A549 (cell line): ENCODE data around the gene DSG1. TPM values are rescaled to one million over a fixed set of nuclear protein-coding genes. Genes with fewer than 3 reads are reported as not detected.

Experiments
- ATAC-seq, 2 experiments: fragments of 200-7000 bp in 1 of 2; fragments of >200 bp in 1 of 2; cut with Nextera tagmentation in 1 of 2; cut with Tn5 transposase in 1 of 2; 3 replicates each; pipeline versions ENCODE4 v1.8.0 to v1.9.1; 2018 to 2020; ENCODE audit warnings: mild to moderate bottlenecking in 1 of 2, moderate library complexity in 1 of 2
- CTCF ChIA-PET: fragments of 300-600 bp; sonication (Branson Sonifier 250); formaldehyde crosslinking; extraction: SDS; loops from one replicate; lab custom pipeline; 2021; ENCODE audit warnings: antibody characterized with exemption, inconsistent platforms; lab: Yijun Ruan, JAX
- POLR2A ChIA-PET: fragments of 350-600 bp; formaldehyde crosslinking; extraction: SDS; loops from one replicate; lab custom pipeline; 2021; ENCODE audit warnings: antibody characterized with exemption, inconsistent platforms; lab: Yijun Ruan, JAX
- DNase-seq, 2 experiments: peaks; one replicate each; pipeline versions ENCODE4 v3.0.0 to v3.0.0-alpha.2; 2011 to 2016; ENCODE audit warnings: low read depth in 1 of 2, low spot score in 1 of 2
- FAIRE-seq: peaks from 2 replicates; lab custom pipeline; 2011; peaks lifted over from hg19 to GRCh38; lab: Jason Lieb, UNC
- H3K27ac ChIP-seq, 2 experiments: fragments of >200 bp; sonication (Bioruptor Twin); formaldehyde crosslinking; 3 replicates each; pipeline ENCODE4 v1.5.1; 2016 to 2017
- H3K4me1 ChIP-seq: fragments of >200 bp; sonication (Bioruptor Twin); formaldehyde crosslinking; 3 replicates; pipeline ENCODE4 v1.6.1; 2016
- H3K4me2 ChIP-seq: fragments of >200 bp; sonication (Bioruptor Twin); formaldehyde crosslinking; 3 replicates; pipeline ENCODE4 v1.6.1; 2016
- H3K4me3 ChIP-seq: fragments of >200 bp; sonication (Bioruptor Twin); formaldehyde crosslinking; 3 replicates; pipeline ENCODE4 v1.5.1; 2016
- H3K9me3 ChIP-seq: fragments of >200 bp; sonication (Bioruptor Twin); formaldehyde crosslinking; 3 replicates; pipeline ENCODE4 v1.6.1; 2016
- BHLHE40 ChIP-seq: IDR thresholded peaks from 2 replicates; pipeline ENCODE4 v1.6.1; 2012; ENCODE audit warnings: low read depth, low read length, inconsistent platforms
- CBX2 ChIP-seq: fragments of 200-600 bp; sonication (generic); IDR thresholded peaks from 2 replicates; pipeline ENCODE4 v1.6.1; 2016; ENCODE audit warnings: low read depth, mild to moderate bottlenecking, borderline replicate concordance
- CEBPB ChIP-seq, 2 experiments: fragments of >200 bp in 1 of 2; sonication (Bioruptor Twin) in 1 of 2; formaldehyde crosslinking in 1 of 2; IDR thresholded peaks; 2 replicates each; pipeline ENCODE4 v1.6.1; 2012 to 2016
- CHD2 ChIP-seq: fragments of 150-350 bp; IDR thresholded peaks from 2 replicates; pipeline ENCODE4 v1.6.1; 2014; ENCODE audit warnings: low read length; ENCODE audit not compliant: partially characterized antibody
- CHD4 ChIP-seq: fragments of 200-600 bp; sonication (generic); IDR thresholded peaks from 2 replicates; pipeline ENCODE4 v1.6.1; 2016; ENCODE audit warnings: antibody characterized with exemption, mild to moderate bottlenecking, borderline replicate concordance
- EHF ChIP-seq: fragments of 250-450 bp; sonication (Bioruptor Pico); IDR thresholded peaks from 2 replicates; pipeline ENCODE4 v1.5.0; 2020; ENCODE audit warnings: mild to moderate bottlenecking
- FOSL2 ChIP-seq, 2 experiments: fragments of 450-650 bp in 1 of 2; fragments of >200 bp in 1 of 2; sonication (Bioruptor Twin) in 1 of 2; formaldehyde crosslinking; IDR thresholded peaks; 2 replicates each; pipeline versions ENCODE4 v1.5.0 to v1.6.1; 2016 to 2020; ENCODE audit warnings: mild to moderate bottlenecking in 1 of 2, moderate library complexity in 1 of 2
- GATA3 ChIP-seq: IDR thresholded peaks from 2 replicates; pipeline ENCODE4 v1.6.1; 2012; ENCODE audit warnings: borderline replicate concordance
- HDAC2 ChIP-seq: fragments of 200-600 bp; sonication (generic); IDR thresholded peaks from 2 replicates; pipeline ENCODE4 v1.6.1; 2016
- HEYL ChIP-seq: fragments of 250-450 bp; sonication (Bioruptor Pico); IDR thresholded peaks from 2 replicates; pipeline ENCODE4 v1.8.0; 2021; ENCODE audit warnings: mild to moderate bottlenecking, moderate library complexity
- HOXB13 ChIP-seq: fragments of 250-450 bp; sonication (Bioruptor Pico); IDR thresholded peaks from 2 replicates; pipeline ENCODE4 v1.5.0; 2020; ENCODE audit warnings: low read depth, mild to moderate bottlenecking, moderate library complexity
- HOXB5 ChIP-seq: fragments of 250-450 bp; sonication (Bioruptor Pico); IDR thresholded peaks from 2 replicates; pipeline ENCODE4 v1.5.0; 2020; ENCODE audit warnings: mild to moderate bottlenecking, moderate library complexity
- JUN ChIP-seq, 2 experiments: fragments of >200 bp; sonication (Bioruptor Twin); formaldehyde crosslinking; IDR thresholded peaks; 2 replicates in 1 of 2; 3 replicates in 1 of 2; pipeline ENCODE4 v1.6.1; 2016 to 2017
- JUNB ChIP-seq: fragments of >200 bp; sonication (Bioruptor Twin); formaldehyde crosslinking; IDR thresholded peaks from 2 replicates; pipeline ENCODE4 v1.6.1; 2016
- KDM5A ChIP-seq: fragments of 200-600 bp; sonication (generic); IDR thresholded peaks from 2 replicates; pipeline ENCODE4 v1.6.1; 2016; ENCODE audit warnings: antibody characterized with exemption, mild to moderate bottlenecking
- MAFK ChIP-seq: fragments of 450-650 bp; IDR thresholded peaks from 2 replicates; pipeline ENCODE4 v1.6.1; 2014; ENCODE audit not compliant: partially characterized antibody
- NPAS2 ChIP-seq: fragments of 250-450 bp; sonication (Bioruptor Pico); IDR thresholded peaks from 2 replicates; pipeline ENCODE4 v1.8.0; 2022; ENCODE audit warnings: mild to moderate bottlenecking, moderate library complexity, borderline replicate concordance
- PHF8 ChIP-seq: fragments of 200-600 bp; sonication (generic); IDR thresholded peaks from 2 replicates; pipeline ENCODE4 v1.6.1; 2016; ENCODE audit warnings: low read depth, mild to moderate bottlenecking, antibody characterized with exemption, moderate library complexity, borderline replicate concordance
- POLR2A ChIP-seq: IDR thresholded peaks from 2 replicates; pipeline ENCODE4 v1.6.1; 2012; ENCODE audit warnings: mild to moderate bottlenecking, low read length
- RAD21 ChIP-seq, 2 experiments: fragments of >200 bp in 1 of 2; sonication (Bioruptor Twin) in 1 of 2; formaldehyde crosslinking in 1 of 2; IDR thresholded peaks in 1 of 2; conservative IDR thresholded peaks in 1 of 2; 2 replicates in 1 of 2; 3 replicates in 1 of 2; pipeline ENCODE4 v1.6.1; 2012 to 2018; ENCODE audit warnings: inconsistent platforms in 1 of 2
- RARB ChIP-seq: fragments of 250-450 bp; sonication (Bioruptor Pico); IDR thresholded peaks from 2 replicates; pipeline ENCODE4 v1.8.0; 2021; ENCODE audit warnings: mild to moderate bottlenecking, moderate library complexity
- RFX5 ChIP-seq: fragments of 450-650 bp; IDR thresholded peaks from 2 replicates; pipeline ENCODE4 v1.7.1; 2014; ENCODE audit warnings: antibody characterized with exemption, mild to moderate bottlenecking, moderate library complexity
- WGBS: methylation state at CpG from one replicate; pipeline ENCODE4 v1.1.6; 2017; ENCODE audit errors: missing lambda C conversion rate; 5-methylcytosine and 5-hydroxymethylcytosine counted together
- polyA plus RNA-seq, 4 experiments: library from polyadenylated mRNA; depleted of rRNA in 3 of 4; stranded (reverse); fragments of >200 nt; fragmentation: RNase III in 1 of 4; extraction: RNeasy Plus Mini Kit Qiagen cat#74134 plus additional on column Dnase treatment in 1 of 4; gene quantifications; 2 replicates in 3 of 4; 3 replicates in 1 of 4; pipeline ENCODE4 v1.2.3, GENCODE V29; 2011 to 2017
- TF ChIP-seq, protein P1 (sequence below): IDR thresholded peaks from 2 replicates; pipeline ENCODE4 v1.6.1; 2012
- TF ChIP-seq, protein P2 (sequence below): fragments of 450-650 bp; IDR thresholded peaks from 2 replicates; pipeline ENCODE4 v1.6.1; 2014; ENCODE audit warnings: antibody characterized with exemption

Gene DSG1
- polyA plus RNA-seq, 2 of the 4 experiments (the other 2 are of a cell fraction): not detected

DNA sequence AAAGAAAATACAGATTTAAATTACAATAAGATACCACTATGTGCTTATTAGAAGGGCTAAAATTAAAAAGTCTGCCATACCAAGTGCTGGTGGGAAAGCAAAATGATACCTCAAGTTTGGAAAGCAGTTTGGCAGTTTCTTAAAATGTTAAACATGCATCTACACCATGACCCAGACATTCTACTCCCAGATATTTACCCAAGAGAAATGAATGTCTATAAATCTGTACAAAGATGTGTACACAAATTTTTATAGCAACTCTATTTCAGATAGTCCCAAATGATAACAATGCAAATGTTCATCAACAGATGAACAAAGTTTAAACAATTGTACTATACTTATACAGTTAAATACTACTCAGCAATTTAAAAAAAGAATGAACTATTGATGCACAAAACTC, 51.5 kb downstream of the DSG1 start:
- DNase-seq: no peak
- H3K9me3 ChIP-seq: no peaks in the 10 kb centered on the region
- POLR2A ChIA-PET: no interaction called here
- no peak for ATAC-seq
- no peak for FAIRE-seq
- no peak overlapping the region for H3K4me3 ChIP-seq
- CTCF ChIA-PET: no interaction called here
- TF ChIP-seq, protein P1, sequence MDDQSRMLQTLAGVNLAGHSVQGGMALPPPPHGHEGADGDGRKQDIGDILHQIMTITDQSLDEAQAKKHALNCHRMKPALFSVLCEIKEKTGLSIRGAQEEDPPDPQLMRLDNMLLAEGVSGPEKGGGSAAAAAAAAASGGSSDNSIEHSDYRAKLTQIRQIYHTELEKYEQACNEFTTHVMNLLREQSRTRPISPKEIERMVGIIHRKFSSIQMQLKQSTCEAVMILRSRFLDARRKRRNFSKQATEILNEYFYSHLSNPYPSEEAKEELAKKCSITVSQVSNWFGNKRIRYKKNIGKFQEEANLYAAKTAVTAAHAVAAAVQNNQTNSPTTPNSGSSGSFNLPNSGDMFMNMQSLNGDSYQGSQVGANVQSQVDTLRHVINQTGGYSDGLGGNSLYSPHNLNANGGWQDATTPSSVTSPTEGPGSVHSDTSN: no peak
- TF ChIP-seq FOSL2 (IDR thresholded peaks at IDR 0.05) (no peak), FOSL2 (CRISPR knock-in tag; IDR thresholded peaks at IDR 0.05) (no peak), CHD2 (no peak), RFX5 (no peak), RARB (no peak), EHF (CRISPR knock-in tag) (no peak), NPAS2 (CRISPR knock-in tag) (no peak), CHD4 (no peak)
- TF ChIP-seq, all 56 proteins: peak for 0
- Histone ChIP-seq H3K4me1 (no peaks in the 10 kb centered on the region), H3K4me2 (no peak overlapping the region), H3K27ac (no peak overlapping the region)

DNA sequence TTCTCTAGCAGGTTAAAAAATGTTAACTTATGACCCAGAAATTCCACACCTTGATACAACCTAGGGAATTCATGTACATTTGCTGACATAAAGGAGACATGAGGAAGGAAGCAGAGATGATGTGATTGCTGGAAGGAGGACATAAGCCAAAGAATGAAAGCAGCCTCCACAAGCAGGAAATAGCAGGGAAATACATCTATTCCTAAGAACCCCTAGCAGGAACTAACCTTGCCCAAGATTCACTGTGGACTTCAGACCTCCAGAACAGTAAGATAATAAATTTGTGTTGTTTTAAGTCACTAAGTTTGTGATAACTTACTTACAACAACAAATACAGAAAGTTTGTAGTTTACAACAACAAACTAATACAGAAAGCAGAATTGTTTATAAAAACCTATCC, 54.0 kb downstream of the DSG1 start:
- no peaks in the 10 kb centered on the region for H3K9me3 ChIP-seq
- POLR2A ChIA-PET: no interaction called here
- no peak overlapping the region for H3K4me2 ChIP-seq
- no peak for TF ChIP-seq BHLHE40
- TF ChIP-seq GATA3: no peak
- no peak for TF ChIP-seq PHF8
- FAIRE-seq: no peak
- no peaks in the 10 kb centered on the region for H3K4me1 ChIP-seq
- no peak overlapping the region for H3K27ac ChIP-seq
- ATAC-seq: no peak
- H3K4me3 ChIP-seq: no peak overlapping the region
- DNase-seq: no peak
- CTCF ChIA-PET: no interaction called here

DNA sequence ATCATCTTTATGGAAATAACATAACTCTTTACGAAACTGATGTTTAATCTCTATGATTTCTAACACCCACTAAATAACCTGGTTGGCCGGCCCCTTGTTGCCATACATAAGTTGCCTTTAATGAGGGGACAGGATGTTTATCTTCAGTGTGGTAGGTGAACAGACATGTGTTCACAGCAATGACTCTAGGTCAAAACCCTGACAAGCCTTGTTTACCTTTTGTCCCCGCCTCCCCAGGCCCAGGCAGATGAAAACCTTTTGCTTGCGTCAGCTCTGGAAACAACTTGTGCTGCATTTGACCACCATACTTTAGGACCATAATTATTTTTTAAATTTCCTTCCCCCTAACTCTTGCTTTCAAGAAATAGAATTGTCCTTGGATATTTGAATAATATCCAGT, 55.7 kb downstream of the DSG1 start:
- Histone ChIP-seq H3K4me1 (no peaks in the 10 kb centered on the region), H3K4me3 (no peak overlapping the region), H3K27ac (no peak overlapping the region), H3K4me2 (no peak overlapping the region), H3K9me3 (no peaks in the 10 kb centered on the region)
- DNase-seq (no peak), ATAC-seq (no peak), FAIRE-seq (no peak)
- TF ChIP-seq NPAS2 (CRISPR knock-in tag) (no peak), JUNB (no peak), PHF8 (no peak), RARB (no peak), JUN (IDR thresholded peaks at IDR 0.05) (no peak), RAD21 (conservative IDR thresholded peaks at IDR 0.05 in 1 of 2, IDR thresholded peaks at IDR 0.05 in 1 of 2) (no peak), KDM5A (no peak), CEBPB (IDR thresholded peaks at IDR 0.05) (no peak), HOXB13 (CRISPR knock-in tag) (no peak), CBX2 (no peak), HEYL (CRISPR knock-in tag) (no peak)
- TF ChIP-seq, protein P2, sequence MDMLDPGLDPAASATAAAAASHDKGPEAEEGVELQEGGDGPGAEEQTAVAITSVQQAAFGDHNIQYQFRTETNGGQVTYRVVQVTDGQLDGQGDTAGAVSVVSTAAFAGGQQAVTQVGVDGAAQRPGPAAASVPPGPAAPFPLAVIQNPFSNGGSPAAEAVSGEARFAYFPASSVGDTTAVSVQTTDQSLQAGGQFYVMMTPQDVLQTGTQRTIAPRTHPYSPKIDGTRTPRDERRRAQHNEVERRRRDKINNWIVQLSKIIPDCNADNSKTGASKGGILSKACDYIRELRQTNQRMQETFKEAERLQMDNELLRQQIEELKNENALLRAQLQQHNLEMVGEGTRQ: no peak
- CTCF ChIA-PET: no interaction called here
- 80% methylated on average over 4 of the region's 4 CpGs for WGBS
- POLR2A ChIA-PET: no interaction called here

DNA sequence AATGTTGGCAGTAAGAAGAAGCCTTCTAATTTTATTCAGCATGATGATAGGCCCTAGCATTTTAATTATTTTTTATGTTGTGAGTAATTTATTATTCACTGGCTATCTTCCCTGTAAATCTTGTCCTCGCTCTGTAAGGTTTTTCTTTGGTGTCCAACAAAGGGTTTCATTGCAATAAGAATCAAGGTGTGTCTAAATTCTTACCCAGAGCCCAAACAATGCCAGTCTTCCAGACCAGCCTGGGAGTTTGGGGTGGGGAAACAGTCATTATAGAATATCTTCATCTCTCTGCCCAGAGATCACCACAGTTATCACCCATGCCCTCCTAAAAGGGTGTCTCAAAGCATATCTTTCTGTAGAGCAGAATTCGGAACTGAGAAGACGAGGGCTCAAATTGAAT, 58.5 kb downstream of the DSG1 start, which contains the start of gene DSG4:
Gene DSG4, plus strand, starts transcription at position 301 of the 400 bp plus-strand sequence. CDS start 135 bp downstream, outside the sequence.
- no peak within 1 kb of the TSS for H3K4me2 ChIP-seq
- ChIA-PET POLR2A (no interaction called here), CTCF (no interaction called here)
- DNase-seq (no peak), FAIRE-seq (no peak), ATAC-seq (no peak)
- no peaks in the 10 kb centered on the region for H3K4me1 ChIP-seq
- TF ChIP-seq HDAC2: no peak
- TF ChIP-seq MAFK: no peak
- TF ChIP-seq HOXB5 (CRISPR knock-in tag): no peak
- no peak for TF ChIP-seq FOSL2 (IDR thresholded peaks at IDR 0.05)
- TF ChIP-seq FOSL2 (CRISPR knock-in tag; IDR thresholded peaks at IDR 0.05): no peak
- TF ChIP-seq CHD2: no peak
- no peak for TF ChIP-seq EHF (CRISPR knock-in tag)
- TF ChIP-seq CBX2: no peak
- no peak for TF ChIP-seq POLR2A
- no peaks in the 10 kb centered on the region for H3K9me3 ChIP-seq
- no peak within 1 kb of the TSS for H3K4me3 ChIP-seq
- 71% methylated on average over 3 of the region's 3 CpGs for WGBS
- H3K27ac ChIP-seq: no peak within 1 kb of the TSS
